DMS53 (cell line): Measurements from ENCODE around the gene SDE2.
"Not testable (repeated sequence)": the region's sequence is repeated elsewhere in the genome, so short reads cannot be mapped to it uniquely, and the experiment has no call there.

Experiments used
- DNase-seq: peaks from one replicate; lab custom pipeline; 2025; lab: John Stamatoyannopoulos, UW

The SDE2 gene

DNA sequence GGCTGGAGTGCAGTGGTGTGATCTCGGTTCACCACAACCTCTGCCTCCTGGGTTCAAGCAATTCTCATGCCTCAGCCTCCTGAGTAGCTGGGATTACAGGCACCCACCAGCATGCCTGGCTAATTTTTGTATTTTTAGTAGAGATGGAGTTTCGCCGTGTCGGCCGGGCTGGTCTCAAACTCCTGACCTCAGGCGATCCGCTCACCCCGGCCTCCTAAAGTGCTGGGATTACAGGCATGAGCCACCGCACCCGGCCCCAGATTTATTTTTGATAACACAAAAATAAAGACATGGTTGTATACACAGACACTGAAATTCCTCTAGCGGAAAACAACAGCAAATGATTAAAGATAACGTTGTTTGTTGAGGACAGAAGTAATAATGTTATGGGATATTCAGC, 24.0 kb downstream of the SDE2 start:
- DNase-seq, result not testable (repeated sequence)

DNA sequence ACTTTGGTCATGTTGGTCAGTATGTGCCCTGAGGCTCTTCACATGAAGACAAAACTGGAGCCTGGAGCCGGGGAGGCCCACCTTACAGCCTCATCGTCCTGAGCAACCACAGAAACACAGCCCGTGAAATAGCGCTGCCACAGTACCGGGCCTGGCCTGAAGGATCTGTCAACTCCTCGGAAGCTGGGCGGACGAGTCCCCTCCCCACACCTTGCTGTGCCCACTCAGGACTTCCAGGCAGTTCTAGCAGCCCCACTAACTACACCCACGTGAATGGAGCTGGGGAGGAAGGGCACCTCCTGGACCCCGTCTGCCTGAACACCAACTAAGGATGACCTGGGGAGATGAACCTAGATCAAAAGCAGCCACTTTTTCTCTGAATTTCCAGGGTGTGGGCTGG, 24.7 kb downstream of the SDE2 start:
- no peak for DNase-seq

DNA sequence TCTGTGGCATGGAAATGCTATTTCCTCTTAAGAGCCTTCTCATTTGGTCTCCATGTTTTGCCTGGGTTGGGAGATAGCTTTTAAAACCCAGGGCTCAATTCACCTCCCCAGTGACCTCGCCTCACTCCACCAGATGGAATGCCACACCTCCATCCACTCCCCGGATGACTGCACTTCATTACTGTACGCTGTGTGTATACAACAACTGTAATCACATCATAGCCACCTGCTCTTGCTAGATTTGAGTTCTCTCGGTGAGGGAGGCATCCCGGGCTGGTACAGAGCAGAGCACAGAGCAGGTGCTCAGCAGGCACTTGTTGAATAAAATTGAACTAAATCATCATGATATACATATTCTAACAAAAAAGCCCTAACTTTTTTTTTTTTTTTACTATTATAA, 26.0 kb downstream of the SDE2 start:
- DNase-seq, result peak; percentile 98

DNA sequence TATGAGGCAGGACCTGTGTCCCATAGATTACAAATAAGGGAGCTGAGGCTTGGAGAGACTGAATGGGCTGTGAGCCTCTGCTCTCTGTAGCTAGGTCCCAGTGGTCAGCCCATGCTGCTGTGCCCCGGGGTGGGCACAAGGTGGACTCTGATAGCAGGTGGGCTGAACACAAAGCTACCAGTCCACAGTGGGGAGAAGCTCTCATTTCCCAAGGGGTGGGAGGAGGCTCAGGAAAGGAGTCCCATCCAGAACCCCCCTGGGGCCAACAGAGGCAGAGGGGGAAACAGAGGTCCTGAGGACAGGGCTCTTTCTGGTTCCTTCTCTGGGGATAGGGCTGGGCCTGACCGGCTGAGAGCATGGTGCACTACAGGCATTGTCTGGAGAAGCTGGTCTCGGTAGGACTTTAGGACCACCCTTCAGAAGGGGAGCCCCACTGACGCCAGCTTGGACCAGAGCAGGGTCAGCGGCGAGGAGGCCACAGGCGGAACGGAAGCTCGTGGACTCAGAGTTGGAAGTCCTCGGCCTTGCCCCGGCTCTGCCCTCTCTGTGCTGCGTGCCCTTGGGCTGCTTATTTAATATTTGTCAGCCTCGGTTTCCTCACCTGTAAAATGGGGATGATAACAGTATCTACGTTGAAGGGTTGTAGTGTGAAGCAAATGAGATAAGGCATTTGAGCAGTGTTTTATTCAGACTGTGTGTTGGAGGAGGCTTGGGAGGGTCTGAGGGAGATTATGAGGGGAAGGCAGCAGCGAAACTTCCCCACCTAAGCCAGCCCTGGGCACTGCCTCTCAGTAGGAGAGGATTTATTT, 26.6 kb downstream of the SDE2 start:
- DNase-seq, result no peak

DNA sequence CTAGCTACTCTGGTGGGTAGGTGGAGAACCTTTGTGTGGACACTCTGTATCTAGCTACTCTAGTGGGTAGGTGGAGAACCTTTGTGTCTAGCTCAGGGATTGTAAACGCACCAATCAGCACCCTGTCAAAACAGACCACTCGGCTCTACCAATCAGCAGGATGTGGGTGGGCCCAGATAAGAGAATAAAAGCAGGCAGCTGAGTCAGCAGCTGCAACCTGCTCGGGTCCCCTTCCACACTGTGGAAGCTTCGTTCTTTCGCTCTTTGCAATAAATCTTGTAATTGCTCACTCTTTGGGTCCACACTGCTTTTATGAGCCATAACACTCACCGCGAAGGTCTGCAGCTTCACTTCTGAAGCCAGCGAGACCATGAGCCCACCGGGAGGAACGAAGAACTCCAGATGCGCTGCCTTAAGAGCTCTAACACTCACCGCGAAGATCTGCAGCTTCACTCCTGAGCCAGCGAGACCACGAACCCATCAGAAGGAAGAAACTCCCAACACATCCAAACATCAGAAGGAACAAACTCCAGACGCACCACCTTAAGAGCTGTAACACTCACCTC, 28.5 kb downstream of the SDE2 start:
- DNase-seq, result not testable (repeated sequence)

DNA sequence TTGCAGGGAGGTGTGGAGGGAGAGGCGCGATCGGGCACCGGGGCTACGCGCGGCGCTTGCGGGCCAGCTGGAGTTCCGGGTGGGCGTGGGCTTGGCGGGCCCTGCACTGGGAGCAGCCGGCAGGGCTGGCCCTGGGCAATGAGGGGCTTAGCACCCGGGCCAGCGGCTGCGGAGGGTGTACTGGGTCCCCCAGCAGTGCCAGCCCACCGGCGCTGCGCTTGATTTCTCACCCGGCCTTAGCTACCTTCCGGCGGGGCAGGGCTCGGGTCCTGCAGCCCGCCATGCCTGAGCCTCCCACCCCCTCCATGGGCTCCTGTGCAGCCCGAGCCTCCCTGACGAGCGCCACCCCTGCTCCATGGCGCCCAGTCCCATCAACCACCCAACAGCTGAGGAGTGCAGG, 29.4 kb downstream of the SDE2 start:
- not testable (repeated sequence) for DNase-seq

DNA sequence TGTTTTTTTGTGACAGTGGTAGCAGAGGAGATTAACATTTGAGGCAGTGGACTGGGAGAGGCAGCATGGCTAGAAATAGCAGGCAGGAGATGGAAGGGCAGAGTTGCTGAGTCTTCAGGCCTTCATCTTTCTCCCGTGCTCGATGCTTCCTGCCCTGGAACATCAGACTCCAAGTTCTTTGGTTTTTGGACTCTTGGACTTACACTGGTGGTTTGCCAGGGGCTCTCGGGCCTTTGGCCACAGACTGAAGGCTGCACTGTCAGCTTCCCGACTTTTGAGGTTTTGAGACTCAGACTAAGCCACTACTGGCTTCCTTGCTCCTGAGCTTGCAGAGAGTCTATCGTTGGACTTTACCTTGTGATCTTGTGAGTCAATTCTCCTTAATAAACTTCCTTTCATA, 33.9 kb downstream of the SDE2 start:
- no peak for DNase-seq

DNA sequence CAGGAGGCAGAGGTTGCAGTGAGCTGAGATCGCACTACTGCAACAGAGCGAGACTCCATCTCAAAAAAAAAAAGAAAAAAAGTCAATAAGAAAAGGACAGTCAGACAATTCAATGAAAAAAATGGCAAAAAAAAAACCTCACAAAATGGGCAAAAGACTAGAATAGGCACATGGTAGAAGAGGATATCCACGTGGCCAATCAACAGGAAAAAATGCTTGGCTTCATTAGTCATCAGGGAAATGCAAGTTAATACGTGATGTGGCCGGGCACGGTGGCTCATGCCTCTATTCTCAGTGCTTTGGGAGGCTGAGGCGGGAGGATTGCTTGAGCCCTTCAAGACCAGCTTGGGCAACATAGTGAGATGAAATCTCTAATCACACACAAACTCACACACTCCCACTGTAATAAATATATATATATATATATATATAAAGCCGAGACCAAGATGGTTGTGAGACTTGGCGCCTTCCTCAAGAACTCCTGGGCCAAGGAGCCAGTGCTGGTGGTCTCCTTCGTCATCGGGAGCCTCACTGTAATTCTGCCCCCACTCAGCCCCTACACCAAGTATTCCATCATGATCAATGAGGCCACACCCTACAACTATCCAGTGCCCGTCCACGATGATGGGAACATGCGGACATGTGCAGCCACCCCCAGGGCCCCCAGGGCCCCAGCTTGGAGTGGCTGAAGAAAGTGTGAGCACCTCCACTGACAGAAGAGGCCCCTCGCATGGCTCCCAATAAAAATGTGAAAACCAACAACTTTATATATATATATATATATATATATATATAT, 35.2 kb downstream of the SDE2 start:
- DNase-seq, result no peak

DNA sequence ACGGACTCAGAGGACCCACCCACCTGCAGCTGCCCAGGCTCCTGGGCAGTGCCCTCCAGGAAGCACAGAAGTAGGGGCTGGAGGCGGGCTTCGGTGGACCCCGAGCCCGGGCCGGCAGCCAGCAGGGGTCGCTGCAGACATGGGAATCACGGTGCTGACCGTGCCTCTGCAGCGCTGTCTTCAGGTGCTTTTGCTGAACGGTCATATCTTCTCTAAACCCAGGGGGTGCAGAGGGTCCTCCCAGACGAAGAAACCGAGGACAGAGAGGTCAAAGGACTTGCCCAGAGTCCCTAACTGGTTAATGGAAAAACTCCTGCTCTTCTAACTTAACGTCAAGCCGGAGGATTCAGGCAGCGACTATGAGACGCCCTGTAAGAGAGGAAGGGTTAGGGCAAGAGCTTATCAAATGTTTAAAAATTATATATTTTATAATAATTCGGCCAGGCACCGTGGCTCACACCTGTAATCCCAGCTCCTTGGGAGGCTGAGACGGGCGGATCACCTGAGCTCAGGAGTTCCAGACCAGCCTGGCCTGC, 36.6 kb downstream of the SDE2 start:
- peak; percentile 26 for DNase-seq

DNA sequence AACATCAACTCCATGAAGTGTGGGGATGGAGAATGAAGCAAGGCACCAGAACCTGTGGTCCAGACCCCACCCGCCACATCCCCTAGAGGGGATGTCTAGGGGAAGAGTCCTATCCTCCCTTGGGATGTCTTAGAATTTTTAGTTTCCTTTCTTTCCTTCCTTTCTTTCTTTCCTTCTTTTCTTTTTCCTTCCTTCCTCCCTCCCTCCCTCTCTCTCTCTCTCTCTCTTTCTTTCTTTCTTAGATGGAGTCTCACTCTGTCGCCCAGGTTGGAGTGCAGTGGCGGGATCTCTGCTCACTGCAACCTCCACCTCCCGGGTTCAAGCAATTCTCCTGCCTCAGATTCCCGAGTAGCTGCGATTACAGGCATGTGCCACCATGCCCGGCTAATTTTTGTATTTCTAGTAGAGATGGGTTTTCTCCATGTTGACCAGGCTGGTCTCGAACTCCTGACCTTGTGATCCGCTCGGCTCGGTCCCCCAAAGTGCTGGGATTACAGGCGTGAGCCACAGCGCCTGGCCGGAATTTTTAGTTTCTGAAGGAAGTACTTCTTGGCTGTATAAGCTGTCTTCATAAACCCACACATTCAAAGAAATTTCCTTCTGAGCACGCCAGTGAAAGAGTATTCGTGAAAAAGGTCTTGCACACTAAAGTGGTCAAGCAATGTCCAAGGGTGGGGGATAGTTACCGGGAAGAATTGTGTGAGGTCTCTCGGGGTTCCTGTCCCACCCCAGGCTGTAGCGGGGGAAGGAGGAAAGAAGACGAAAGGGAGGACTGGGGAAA, 37.3 kb downstream of the SDE2 start:
- DNase-seq, result no peak

DNA sequence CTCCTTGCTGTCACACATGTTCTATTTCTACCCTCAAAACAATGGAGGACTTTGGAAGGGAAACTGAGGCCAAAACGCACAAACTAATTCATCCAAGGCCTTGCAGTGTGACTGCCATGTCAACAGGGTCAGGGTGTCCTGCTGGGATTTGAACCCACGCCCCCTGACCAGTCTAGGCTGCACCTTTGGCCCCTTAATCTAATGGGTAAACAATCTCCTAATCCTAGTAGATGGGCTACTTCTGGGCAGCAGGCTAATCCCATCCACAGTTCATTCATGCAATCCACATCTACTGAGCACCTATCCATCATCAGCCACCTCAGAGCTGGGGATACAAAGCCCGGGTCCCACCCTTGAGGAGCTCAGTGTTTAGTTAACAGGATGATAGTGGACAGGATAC, 41.1 kb downstream of the SDE2 start:
- DNase-seq, result no peak

DNA sequence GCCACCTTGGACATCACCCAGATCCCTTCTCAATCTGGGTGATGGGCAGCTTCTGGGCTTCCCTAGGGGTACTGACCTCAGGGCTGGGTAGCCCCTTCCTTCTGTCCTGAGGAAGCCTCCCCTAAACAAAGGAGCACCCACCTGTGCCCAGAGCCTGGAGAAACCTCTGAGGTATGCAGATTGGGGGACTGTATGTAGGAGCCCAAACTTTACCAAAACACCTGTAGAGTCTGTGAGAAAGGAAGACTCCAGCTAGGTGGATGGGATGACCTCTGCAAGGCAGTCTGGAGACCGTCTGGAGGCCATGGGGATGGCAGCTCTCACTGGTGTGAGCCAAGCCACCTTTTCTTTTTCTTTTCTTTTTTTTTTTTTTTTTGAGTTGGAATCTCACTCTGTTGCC, 44.4 kb downstream of the SDE2 start:
- no peak for DNase-seq

DNA sequence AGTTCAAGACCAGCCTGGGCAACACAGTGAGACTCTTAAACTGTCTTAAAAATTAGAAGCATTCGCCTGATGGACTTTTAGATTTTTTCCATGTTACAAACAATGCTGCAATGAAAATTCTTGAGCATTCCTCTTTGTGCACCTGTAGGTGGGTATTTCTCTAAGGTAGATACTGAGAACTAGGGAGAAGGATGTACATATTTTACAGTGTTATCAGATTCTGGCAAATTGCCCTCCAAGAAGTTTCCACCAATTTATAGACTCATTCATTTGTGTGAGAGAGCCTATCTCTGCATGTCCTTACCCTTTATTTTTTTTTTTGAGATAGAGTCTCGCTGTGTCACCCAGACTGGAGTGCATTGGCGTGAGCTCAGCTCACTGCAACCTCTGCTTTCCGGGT, 45.8 kb downstream of the SDE2 start:
- no peak for DNase-seq

DNA sequence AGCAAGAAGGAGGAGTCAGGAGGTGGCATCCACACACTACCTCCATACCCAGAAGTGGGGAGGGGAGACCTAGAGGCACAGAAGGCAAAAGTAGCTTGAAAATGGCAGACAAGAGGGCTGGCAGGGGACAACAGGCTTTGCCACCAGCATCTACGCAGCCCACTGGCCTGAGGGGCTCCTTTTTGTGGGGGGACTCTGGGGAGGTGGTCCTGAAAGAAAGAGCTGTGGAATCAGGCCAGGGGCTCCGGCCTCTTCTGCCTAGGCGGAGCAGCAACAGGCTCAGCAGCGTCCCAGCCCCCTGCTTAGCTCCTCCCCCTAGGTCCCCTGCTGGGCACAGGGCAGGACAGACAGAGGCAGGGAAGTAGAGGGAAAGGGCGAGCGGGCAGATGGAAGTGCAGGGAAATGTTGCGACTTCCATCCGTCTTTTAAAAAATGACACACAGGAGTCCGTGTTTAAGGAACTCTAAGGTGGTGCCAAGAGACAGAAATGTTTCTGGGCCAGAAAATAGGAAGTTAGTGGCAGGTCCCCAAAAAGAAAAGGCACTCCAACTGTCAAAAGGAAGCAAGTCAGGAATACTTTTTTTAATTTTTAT, 48.1 kb downstream of the SDE2 start:
- DNase-seq, result no peak

DNA sequence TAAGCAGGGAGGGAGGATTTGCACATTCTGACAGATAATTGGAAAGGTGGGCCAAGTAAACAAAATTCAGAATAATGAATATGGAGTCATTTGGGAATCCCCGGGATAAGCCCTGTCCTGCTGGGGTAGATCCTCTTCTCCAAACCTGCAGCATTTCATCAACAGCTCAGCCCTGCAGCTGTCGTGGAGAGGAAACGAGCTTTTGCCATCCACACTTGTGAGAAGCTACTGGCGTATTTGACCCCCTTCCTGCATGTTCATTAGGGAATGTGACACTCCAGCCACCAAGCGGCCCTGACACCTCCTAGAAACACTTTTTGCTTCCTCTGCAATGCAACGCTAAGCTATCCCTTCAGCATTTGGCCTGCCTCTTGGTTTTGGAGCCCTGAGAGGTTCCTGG, 50.1 kb downstream of the SDE2 start:
- DNase-seq, result no peak

DNA sequence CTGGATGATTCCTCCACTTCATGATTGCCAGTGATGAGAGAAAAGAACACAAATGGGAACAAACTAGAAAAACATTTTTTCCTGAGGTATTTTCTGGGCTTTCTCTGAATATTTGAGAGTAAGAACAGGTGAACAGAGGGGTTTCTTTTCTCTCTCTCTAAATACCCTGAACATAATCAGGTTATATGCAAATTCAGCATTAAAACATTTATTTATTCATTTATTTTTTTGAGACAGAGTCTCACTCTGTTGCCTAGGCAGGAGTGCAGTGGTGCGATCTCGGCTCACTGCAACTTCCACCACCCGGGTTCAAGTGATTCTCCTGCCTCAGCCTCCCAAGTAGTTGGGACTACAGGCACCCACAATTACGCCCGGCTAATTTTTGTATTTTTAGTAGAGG, 52.3 kb downstream of the SDE2 start:
- DNase-seq, result no peak

DNA sequence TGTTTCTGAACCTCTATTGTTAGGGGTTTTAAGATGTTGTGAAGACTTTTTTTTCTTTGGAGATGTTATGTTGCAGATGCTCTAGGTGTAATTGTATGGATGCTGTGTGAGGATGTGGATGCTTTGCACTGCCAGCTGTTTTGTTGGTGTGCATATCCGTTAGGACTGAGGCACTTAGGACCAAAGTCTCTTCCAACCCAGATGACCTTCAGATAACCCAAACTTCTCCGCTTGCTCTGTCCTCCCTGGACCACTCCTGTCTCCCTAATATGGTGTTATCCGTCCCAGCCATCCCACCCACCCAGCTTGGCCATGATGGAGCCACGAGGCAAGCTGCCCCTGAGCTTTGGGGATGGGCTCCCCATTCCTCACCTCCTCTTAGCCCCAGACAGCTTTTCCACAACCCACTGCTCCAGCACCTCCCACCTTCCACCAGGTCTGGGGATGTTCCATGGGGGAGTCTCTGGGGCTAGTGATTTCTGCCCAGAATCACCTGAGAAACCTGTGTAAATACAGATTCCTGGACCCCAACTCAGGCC, 53.0 kb downstream of the SDE2 start:
- DNase-seq, result no peak

DNA sequence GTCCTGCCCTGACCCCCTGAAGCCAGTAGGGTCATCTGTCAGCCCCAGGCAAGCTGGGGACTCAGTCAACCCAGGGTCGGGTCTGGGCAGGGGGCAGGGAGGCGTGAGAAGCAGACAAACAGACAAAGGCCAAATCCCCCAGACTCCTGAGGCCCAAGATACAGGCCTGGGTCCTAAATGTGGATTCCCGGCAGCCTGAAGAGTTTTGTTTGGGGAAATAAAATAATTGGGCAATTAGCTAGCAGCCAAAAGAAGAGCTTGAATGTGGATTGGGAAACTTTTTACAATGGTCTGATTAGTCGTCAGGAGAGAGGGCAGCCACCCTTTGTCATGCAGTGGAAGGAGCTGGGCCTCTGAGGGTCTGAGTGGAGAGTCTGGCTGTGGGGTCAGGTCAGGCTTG, 53.6 kb downstream of the SDE2 start:
- no peak for DNase-seq

DNA sequence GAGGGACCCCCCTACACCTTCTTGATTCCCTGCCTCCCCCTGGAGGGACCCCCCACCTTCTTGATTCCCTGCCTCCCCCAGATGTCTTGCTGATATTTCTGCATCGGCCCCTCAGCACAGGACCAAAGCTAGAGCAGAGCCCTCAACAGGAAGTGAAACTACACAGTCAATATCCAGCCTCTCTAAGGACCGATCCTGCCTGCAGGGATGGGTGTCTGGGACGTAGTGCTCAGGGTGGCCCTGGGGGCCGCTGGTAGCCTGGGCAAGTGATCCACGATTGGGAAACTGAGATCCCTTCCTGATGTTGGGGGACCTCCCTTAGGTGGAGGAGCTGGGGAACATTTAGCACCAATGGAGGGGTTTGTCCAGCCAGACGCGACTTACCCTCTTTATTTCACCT, 54.2 kb downstream of the SDE2 start:
- no peak for DNase-seq

DNA sequence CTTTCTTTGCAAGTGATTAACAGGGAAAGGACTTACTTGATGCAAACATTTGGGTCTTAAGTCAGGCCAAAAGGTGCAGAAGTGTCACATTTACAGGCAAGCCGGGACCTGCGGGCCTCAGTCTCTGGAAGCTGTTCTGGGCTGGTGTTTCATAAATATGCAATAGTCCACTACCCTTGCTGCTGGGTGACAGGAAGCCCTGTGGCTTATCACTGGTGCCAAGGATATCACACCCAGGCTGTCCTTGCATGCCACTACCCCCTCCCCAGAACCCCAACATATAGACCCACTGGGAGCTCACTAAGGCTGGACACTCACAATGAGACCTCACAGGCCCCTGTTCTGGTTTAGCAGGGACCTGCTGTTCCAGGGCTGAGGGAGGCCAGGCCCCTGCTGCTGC, 54.8 kb downstream of the SDE2 start:
- no peak for DNase-seq

DNA sequence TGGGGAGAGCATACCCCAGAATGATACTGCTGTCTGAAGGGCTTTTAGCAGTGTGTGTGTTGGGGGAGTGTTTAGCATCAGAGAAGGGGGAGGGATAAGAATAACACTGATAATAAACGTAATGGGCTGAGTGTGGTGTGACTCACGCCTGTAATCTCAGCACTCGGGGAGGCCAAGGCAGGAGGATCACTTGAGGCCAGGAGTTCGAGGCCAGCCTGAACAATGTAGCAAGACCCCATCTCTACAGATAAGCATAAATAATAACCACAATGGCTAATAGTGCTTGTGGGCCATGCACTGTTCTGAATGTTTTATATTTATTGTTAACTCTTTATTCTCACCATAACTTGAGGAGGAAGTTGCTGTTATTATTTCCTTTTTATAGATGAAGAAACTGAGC, 55.6 kb downstream of the SDE2 start:
- DNase-seq, result no peak
